Hepatocyte (in vitro differentiated cells): ENCODE results near the gene NPBWR2.
"Not testable (repeated sequence)": the region's sequence is repeated elsewhere in the genome, so short reads cannot be mapped to it uniquely, and the experiment has no call there.

Source experiments
- EZH2phosphoT487 ChIP-seq: fragments of 200-600 bp; sonication (generic); IDR thresholded peaks from one replicate; pipeline ENCODE4 v1.6.1; 2018; ENCODE audit warnings: antibody characterized with exemption, mild to moderate bottlenecking, low read depth, moderate library complexity; ENCODE audit not compliant: unreplicated experiment, severe bottlenecking
- TF ChIP-seq, protein P1 (sequence below): fragments of 200-600 bp; sonication (generic); IDR thresholded peaks from 2 replicates; pipeline ENCODE4 v1.5.1; 2016; ENCODE audit warnings: antibody characterized with exemption, mild to moderate bottlenecking; ENCODE audit not compliant: poor library complexity

GRCh38 chr20:64134744-64135143, 27.4 kb upstream of the NPBWR2 start:
- TF ChIP-seq, protein P1, sequence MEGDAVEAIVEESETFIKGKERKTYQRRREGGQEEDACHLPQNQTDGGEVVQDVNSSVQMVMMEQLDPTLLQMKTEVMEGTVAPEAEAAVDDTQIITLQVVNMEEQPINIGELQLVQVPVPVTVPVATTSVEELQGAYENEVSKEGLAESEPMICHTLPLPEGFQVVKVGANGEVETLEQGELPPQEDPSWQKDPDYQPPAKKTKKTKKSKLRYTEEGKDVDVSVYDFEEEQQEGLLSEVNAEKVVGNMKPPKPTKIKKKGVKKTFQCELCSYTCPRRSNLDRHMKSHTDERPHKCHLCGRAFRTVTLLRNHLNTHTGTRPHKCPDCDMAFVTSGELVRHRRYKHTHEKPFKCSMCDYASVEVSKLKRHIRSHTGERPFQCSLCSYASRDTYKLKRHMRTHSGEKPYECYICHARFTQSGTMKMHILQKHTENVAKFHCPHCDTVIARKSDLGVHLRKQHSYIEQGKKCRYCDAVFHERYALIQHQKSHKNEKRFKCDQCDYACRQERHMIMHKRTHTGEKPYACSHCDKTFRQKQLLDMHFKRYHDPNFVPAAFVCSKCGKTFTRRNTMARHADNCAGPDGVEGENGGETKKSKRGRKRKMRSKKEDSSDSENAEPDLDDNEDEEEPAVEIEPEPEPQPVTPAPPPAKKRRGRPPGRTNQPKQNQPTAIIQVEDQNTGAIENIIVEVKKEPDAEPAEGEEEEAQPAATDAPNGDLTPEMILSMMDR = not testable (repeated sequence)
- TF ChIP-seq EZH2phosphoT487 = not testable (repeated sequence)
